Measurements from ENCODE around the gene STX16.
"Not testable (repeated sequence)": the region's sequence is repeated elsewhere in the genome, so short reads cannot be mapped to it uniquely, and the experiment has no call there.

Gene STX16

DNA sequence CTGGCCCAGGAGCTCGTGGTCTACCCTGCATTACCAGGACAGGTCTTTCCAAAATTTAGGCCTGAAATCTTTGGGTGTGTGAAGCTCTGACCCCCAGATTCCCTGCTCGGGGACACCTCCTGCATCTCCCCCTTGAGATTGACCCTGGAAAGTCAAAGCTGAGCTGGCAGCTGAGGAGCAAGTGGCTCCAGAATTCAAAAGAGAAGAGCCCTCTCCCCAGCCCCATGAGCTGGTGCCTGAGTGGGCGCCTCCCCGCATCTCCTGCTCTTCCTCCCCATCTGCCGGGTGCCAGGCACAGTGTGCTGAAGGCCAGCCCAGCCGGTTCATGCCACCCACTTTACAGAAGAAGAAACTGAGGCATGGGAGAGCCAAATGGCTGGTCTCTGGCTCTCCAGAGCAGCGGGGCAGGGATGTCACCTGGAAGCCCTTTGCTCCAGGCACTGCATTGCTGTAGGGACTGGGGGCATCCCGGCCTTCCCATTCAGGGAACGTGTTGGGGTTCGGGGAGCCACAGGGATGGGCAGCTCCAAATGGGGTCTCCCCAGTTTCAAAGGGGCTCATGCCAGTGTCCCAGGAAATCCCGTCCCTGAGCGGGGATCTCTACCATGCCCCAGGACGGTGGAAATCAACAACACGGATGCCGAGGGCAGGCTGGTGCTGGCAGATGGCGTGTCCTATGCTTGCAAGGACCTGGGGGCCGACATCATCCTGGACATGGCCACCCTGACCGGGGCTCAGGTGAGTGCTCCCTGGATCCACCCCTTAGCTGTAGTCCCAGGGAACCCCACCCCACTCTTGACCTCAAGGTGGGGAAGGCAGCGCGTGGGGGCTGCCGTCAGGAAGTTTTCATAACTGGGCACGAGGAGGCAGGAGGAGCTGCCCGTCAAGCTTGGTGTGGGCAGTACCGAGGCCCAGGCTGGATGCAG lies 62.0 kb downstream of the STX16 start:
- DNase-seq, result no peak

DNA sequence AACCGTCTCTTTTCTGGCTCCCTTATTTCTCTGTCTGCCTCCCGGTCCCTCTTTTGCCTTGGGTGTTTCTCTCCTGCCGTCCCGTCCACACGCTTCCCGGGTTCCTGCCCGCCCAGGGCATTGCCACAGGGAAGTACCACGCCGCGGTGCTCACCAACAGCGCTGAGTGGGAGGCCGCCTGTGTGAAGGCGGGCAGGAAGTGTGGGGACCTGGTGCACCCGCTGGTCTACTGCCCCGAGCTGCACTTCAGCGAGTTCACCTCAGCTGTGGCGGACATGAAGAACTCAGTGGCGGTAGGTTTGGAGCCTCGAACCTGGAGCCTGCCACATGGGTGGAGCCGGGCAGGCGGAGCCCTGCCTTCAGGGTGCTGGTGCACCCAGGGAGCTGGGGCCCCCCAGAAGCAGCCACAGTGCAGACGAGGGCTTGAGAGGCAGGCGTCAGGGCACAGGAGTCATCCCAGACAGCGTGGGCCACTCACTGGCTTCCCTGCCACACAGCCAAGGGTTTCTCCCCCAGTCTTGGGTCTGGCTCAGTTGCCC lies 62.8 kb downstream of the STX16 start:
- DNase-seq, result no peak

DNA sequence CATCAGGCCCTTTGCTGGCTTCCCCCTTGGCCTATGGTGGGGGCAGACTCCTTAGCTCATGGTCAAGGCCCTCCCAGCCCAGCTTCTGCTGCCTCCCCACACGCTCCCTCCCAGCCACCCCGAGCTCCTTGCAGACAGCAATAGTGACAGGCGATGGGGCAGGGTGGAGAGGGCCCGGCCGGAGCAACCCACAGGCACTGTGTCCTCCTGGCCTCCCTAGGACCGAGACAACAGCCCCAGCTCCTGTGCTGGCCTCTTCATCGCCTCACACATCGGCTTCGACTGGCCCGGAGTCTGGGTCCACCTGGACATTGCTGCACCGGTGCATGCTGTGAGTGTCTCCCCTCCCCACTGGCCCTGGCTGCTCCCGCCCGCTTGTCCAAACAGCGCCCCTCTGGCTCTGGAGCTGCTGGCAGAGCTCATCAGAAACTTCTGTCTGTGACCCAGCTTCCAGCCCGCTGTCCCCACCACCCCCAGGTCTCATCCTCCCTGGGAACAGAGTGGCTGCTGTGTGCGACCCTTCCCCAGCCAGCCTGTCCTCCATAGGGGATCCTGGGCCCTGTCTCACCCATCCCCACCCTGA lies 63.3 kb downstream of the STX16 start:
- no peak for DNase-seq

GRCh38 chr20:58714923-58715351 lies 63.9 kb downstream of the STX16 start:
- no peak for DNase-seq

GRCh38 chr20:58715391-58715800 lies 64.3 kb downstream of the STX16 start:
- no peak for DNase-seq

DNA sequence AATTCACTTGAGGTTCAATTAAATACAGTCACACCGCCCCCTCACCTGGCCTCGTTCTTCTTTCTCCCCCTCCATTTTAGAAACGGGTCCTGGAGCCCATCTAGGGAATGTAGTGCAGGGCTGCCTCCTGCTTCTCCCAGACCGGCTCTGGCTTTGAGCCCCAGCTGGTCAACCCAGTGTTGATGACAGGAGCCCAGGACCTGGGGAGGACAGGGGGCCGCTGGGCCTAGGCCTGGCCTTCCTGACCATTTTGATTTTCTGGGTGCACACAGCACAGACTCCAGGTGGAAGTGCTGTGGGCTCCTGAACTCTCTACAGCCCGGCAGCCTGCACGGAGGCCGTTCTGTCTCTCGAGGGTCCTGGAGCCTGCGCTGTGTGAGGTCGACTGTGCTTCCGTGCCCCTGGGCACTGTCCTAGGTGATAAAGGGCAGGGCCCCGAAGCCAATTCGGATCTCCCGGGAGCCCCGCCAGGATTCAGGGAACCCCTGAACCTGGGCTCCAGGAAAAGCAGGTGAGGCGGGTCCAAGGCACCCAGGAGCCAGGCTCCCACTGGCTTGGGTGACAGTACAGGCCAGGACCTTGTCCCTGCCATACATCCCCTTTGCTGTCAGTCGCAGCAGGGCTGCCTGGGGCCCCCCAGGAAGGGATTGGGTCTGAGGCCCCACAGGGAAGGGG lies 64.9 kb downstream of the STX16 start:
- DNase-seq, result no peak

DNA sequence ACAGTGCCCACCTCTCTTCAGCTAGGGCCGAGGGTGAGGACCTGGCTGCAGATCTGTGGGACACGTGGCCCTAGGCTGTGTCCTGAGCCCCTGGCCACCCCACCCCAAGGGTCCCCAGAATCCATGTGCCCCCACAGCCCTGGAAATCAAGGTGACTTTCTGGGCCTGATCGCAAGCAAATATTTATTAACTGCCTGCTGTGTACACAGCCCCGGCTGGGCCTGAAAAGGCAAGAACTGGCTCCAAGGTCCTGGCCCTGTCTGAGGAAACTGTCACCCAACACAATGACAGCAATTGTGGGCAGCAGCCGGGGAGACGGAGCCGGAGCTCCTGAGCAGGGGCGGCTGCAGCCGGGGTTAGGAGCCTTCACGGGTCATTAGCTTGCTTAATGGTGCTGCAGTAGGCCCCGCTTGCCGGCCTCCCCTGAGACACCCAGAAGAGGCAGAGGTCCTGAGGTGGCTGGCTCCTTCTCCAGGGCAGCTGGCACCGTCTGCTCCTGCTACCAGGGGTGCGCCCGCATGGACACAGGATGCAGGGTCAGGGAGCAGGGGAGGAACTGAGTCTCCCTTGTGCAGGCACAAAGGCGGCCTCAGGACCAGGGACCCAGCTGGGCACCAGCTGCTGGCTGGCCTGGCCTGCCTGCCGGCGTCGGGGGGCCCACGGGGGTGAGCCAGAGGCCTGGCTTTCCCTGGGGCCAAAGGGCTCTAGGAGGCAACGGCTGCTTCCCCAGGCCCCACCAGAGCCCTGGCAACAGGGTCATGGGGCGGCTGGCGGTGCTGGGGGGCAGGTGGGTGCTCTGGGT lies 65.6 kb downstream of the STX16 start:
- DNase-seq, result no peak

- DNase-seq, result no peak
Measured at GRCh38 chr20:58717278-58718091, 66.4 kb downstream of the STX16 start.

GRCh38 chr20:58718121-58718563 lies 67.1 kb downstream of the STX16 start:
- no peak for DNase-seq

GRCh38 chr20:58718729-58719128 lies 67.6 kb downstream of the STX16 start:
- DNase-seq, result no peak

GRCh38 chr20:58719258-58719657 lies 68.2 kb downstream of the STX16 start:
- DNase-seq, result no peak

DNA sequence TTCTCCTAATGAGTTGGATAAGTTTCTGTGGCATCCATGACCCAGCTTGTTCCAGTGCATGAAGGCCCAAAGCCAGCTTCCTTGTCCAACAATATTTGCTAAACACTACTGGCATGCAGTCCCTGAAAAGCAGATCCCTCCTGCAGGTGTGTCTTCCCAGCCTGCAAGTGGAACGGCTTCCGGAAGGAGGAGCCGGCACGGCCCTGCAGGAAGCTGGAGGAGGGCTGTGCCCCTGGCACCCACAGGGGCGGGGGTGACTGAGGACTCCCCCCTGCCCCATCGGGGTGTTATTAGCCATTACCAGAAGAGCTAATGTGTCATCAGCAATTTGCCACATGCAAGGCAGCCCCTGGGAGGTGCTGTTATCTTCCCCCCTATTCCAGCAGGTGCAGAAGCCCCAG lies 68.9 kb downstream of the STX16 start:
- DNase-seq, result no peak

DNA sequence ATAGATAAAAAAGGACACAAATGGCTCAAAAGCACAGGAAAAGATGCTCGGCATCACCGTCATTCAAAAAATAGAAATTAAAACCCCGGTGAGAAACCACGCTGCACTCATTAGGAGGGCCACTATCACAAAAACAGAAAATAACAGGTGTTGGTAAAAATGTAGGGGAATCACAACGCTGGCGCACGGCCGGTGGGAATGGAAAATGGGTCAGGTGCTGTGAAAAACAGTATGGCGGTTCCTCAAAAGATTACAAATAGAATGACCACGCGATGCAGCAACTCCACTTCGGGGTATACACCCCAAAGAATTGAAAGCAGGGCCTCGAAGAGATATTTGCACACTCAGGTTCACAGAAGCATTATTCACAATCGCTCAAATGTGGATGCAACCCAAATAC lies 69.8 kb downstream of the STX16 start:
- no peak for DNase-seq

- DNase-seq, result no peak
Measured at GRCh38 chr20:58721951-58722778, 71.1 kb downstream of the STX16 start.

DNA sequence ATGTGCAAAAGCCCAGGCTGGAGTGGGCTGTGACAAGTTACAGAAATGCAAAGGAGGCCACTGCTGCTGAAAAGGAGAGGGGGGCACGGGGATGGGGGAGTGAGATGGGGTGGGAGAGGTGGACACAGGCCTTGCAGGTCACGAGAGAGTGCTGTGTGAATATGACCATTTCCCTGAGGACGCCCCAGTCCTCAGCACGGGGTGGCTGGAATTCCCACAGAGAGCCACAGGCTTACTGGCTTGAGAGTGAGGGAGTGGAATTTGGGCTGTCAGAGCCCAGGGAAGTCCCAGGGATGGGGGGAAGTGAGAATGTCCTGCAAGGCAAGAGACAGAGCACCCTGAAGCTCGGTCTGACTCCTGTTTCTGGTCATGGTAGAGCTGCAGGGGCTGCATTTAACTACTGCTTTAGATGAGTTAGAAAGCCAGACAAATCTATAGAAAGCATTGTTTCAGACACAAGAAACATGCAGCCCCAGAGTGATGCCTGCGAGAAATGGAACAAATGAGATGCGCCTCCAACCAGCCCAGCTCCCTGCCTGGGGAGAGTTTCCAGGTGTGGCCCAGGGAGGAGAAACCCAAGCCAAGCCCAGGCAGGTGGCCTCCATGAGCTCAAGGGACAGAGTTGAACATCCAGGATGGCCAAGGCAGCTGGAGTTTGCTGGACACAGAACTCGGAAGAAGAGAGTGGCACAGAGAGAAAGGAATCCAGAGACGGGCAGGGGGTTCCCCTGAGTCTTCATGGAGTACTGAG lies 72.0 kb downstream of the STX16 start:
- DNase-seq, result no peak

DNA sequence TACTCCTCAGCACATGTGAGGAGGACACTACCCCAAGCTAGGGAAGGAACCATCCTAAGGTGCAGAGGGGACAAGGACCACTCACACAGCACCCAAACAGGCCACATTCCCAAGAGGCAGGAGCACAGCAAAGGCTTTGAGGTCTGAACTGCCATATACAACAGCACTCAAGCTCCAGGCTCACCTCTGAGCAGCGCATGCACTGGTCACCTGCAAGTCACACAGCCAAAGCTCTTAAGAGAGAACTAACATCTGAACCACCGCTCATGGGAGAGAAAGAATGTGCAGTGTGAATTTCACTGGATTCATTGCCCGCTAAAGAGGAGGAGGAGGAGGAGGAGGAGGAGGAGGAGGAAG lies 72.5 kb downstream of the STX16 start:
- DNase-seq, result no peak

GRCh38 chr20:58726156-58726555 lies 75.1 kb downstream of the STX16 start:
- DNase-seq, result not testable (repeated sequence)

Measured in stimulated activated CD4-positive, alpha-beta T cell treated with anti-CD3 and anti-CD28 coated beads, Interleukin-4, amount 100 ng/mL, for 1 hour (primary cell).